HT1080 (cell line): ENCODE results near the gene ANKS1A. TPM values are rescaled to one million over a fixed set of nuclear protein-coding genes. Genes with fewer than 3 reads are reported as not detected.

ENCODE experiments used
- DNase-seq: peaks from one replicate; pipeline ENCODE4 v3.0.0-alpha.2; 2015; ENCODE audit warnings: low read depth
- total RNA-seq: library from RNA; depleted of rRNA; stranded (reverse); fragments of >200 nt; shearing (Covaris generic); gene quantifications from 2 replicates; pipeline ENCODE4 v1.2.3, GENCODE V29; 2014

Gene ANKS1A
- total RNA-seq, 1 experiment from 2014 or later = 7.3 TPM

GRCh38 chr6:35084041-35084491, 195.0 kb downstream of the ANKS1A start:
- no peak for DNase-seq

GRCh38 chr6:35084511-35085203, 195.6 kb downstream of the ANKS1A start:
- no peak for DNase-seq

- no peak for DNase-seq
Measured at GRCh38 chr6:35085359-35086281, 196.6 kb downstream of the ANKS1A start.

GRCh38 chr6:35086282-35086632, 197.2 kb downstream of the ANKS1A start:
- no peak for DNase-seq

- DNase-seq = no peak
Measured at GRCh38 chr6:35086636-35087360, 197.7 kb downstream of the ANKS1A start.

- DNase-seq = no peak
Measured at GRCh38 chr6:35087361-35088280, 198.6 kb downstream of the ANKS1A start.

- no peak for DNase-seq
Measured at GRCh38 chr6:35088281-35089215, 199.5 kb downstream of the ANKS1A start.

- no peak for DNase-seq
Measured at GRCh38 chr6:35089216-35089934, 200.3 kb downstream of the ANKS1A start.

- DNase-seq = peak; percentile 60
Measured at GRCh38 chr6:35089935-35090505, 201.0 kb downstream of the ANKS1A start.

GRCh38 chr6:35090734-35091133, 201.7 kb downstream of the ANKS1A start:
- no peak for DNase-seq

- no peak for DNase-seq
Measured at GRCh38 chr6:35091346-35092083, 202.5 kb downstream of the ANKS1A start.

GRCh38 chr6:35092362-35093117, 203.5 kb downstream of the ANKS1A start:
- peak; percentile 65 for DNase-seq

GRCh38 chr6:35093118-35093445, 204.0 kb downstream of the ANKS1A start:
- DNase-seq = no peak

- no peak for DNase-seq
Measured at GRCh38 chr6:35093783-35094182, 204.7 kb downstream of the ANKS1A start.

GRCh38 chr6:35094183-35094582, 205.1 kb downstream of the ANKS1A start:
- DNase-seq = no peak

- peak; percentile 70 for DNase-seq
Measured at GRCh38 chr6:35096129-35096862, 207.2 kb downstream of the ANKS1A start.

GRCh38 chr6:35099116-35099515, 210.1 kb downstream of the ANKS1A start:
- no peak for DNase-seq
